ENCODE data around the gene CAPN14.

The CAPN14 gene

DNA sequence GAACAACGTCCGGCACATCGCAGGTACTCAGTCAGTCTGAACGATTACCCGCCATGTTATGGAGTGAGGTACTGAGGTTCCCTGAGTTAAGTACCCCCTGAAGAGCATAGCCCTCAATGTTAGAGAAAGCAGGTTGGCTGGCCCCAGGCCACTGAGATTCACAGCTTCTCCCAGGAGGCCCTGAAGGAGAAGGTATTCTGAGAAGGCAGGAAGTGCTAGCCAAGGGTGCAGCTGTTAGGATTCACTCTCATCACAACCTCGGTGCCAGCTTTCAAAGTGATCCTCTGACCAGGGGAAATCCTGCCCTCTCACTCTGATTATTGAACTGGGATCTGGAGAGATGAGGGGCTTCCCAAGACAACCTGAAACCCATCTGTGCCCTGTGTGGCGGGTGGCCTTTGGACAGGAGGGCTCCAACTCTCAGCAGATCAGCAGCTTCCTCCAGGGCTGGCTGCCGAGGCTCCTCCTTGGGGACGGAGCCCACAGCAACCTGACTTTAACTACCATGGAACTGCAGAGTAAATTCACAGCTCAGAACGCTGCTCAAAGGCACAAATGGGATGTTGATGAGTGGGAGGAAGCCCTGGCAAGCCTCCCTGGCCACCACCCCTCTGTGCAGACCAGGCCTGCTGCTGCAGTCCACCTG is 24.4 kb upstream of the CAPN14 start:
- in situ Hi-C loops (cut with MboI; ENCODE audit: low sequenced_read_pairs), result no loop called here

GRCh38 chr2:31240381-31241365 is 23.4 kb upstream of the CAPN14 start:
- in situ Hi-C loops (cut with MboI; ENCODE audit: low sequenced_read_pairs), result no loop called here

DNA sequence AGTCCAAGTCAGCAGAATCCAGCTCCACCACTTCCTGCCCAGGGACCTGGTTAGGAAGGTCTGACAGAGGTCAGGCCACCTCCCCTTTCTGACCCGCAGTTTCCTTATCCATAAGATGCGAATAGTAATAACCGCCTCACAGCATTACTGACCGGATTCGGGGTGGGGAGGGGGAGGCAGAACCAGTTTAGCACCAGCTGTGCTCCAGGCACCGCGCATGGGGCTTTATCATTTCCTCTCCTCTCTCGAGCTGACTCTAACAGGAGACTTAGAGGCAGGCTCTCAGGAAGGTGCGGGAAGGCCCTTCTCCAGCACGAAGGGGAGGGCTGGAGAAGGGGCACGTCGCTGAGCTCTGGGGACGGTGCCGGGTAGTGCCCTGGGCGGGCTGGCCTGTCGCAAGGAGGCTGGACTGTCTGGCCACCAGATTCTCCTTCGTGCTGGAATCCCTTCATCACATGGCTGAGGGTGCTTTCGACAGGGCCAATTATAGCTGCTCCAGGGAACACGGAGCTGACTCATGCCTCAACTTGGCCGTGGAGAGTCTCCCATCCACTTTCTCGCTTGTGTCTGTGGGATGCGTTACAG is 22.4 kb upstream of the CAPN14 start:
- in situ Hi-C loops (cut with MboI; ENCODE audit: low sequenced_read_pairs), result no loop called here

DNA sequence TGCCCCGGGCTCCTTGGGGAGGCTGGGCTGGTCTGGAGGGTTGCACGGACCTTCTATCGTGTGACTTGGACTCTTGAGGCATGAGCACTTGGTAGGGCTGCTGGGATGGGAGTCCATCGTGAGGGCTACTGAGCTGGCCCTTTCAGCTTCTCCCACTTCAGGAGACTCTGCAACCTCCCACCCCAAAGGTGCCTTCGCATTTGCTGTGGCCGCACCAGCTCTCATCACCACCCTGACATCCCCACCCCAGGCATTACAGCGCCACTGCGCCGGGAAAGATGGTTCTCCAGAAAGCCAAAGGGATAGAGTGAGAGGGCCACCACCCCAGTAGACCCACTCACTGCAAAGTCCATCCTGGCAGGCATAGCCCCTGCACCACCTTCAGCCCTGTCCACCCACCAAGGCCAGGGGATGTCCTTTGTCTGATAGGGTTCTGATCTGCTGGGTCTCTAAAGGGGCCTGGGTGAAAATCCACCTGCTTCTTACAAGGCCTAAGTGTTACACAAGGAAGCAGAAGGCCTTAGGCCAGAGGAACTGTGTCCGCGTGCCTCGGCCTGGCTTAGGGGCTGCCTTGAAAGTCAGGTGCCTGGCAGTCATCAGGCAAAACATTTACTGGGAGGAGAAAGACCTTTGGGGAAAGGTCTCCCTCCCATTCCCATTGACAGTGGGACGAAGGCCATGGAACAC is 21.7 kb upstream of the CAPN14 start:
- in situ Hi-C loops (cut with MboI; ENCODE audit: low sequenced_read_pairs), result no loop called here

GRCh38 chr2:31238126-31238905 is 21.0 kb upstream of the CAPN14 start:
- in situ Hi-C loops (cut with MboI; ENCODE audit: low sequenced_read_pairs), result no loop called here

DNA sequence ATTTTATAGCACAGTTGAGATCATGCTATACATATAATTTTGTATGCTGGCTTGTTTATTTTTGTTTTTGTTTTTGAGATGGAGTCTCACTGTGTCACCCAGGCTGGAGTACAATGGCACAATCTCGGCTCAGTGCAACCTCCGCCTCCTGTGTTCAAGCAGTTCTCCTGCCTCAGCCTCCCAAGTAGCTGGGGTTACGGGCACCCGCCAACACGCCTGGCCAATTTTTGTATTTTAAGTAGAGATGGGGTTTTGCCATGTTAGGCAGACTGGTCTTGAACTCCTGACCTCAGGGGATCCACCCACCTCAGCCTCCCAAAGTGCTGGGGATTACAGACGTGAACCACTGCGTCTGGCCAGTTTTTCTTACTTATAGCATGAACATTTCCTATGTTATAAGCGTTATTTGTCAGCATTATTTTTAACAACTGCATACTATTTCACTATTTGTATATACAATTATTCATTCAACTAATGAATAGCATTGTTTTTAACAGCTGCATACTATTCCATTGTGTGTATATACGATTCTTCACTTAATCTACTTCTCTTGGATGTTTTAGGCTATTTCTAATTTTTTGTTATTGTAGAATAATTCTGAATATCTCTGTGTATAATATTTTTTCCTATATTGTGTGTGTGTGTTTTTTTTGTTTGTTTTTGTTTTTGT is 20.2 kb upstream of the CAPN14 start:
- in situ Hi-C loops (cut with MboI; ENCODE audit: low sequenced_read_pairs), result no loop called here

- in situ Hi-C loops (cut with MboI; ENCODE audit: low sequenced_read_pairs), result no loop called here
These were observed 19.3 kb upstream of the CAPN14 start for GRCh38 chr2:31236433-31237205.

DNA sequence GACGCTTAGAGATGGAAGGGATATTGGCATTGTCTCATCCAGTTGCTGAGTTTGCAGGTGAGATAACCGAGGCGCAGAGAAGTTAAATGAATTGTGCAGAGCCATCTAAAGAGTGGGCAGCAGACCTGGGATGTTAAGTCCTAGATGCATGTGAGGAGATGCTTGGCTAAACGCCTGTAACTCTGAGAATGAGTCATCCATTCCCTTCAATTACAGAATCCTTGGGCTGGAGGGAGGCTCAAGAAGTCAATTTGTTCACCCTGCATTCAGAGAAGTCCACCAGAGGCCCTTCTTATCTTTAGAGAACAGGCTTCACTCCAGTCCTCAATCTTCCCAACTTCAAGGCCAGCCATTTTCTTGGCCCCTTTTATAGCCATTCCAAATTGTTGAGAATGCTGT is 18.2 kb upstream of the CAPN14 start:
- in situ Hi-C loops (cut with MboI; ENCODE audit: low sequenced_read_pairs), result no loop called here

DNA sequence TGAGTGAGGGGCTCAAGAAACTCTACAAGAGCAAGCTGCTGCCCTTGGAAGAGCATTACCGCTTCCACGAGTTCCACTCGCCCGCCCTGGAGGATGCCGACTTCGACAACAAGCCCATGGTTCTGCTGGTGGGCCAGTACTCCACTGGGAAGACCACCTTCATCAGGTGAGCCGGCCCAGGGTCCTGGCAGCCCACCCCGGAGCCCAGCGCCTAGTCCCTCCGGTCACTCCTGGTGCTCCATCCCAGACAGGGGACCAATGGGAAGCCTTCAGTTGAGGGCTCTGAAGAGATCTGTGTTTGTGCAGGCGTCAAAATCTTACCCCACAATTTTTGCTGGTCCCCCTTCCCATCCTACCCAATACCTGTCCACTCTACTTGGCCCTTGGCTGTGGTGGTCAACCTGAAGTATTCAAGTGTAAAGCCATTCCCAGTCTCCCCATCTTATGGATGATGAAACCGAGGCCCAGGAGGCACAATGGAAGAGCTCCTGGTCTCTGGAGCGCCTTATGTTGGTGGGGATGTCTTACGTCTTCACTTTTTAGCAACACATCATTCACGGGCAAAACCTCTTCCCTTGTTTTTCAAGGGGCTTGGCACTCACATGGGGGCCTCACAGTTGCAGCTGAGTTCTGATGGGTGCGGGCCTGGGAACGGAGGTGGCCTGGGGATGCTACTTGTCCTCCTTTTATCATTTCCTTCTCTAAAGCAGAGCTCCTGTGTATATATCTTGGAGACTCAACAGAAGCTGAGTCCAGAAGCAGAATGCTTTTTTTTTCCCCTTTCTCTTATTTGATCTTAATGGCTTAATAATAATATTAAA is 17.6 kb upstream of the CAPN14 start:
- in situ Hi-C loops (cut with MboI; ENCODE audit: low sequenced_read_pairs), result no loop called here

DNA sequence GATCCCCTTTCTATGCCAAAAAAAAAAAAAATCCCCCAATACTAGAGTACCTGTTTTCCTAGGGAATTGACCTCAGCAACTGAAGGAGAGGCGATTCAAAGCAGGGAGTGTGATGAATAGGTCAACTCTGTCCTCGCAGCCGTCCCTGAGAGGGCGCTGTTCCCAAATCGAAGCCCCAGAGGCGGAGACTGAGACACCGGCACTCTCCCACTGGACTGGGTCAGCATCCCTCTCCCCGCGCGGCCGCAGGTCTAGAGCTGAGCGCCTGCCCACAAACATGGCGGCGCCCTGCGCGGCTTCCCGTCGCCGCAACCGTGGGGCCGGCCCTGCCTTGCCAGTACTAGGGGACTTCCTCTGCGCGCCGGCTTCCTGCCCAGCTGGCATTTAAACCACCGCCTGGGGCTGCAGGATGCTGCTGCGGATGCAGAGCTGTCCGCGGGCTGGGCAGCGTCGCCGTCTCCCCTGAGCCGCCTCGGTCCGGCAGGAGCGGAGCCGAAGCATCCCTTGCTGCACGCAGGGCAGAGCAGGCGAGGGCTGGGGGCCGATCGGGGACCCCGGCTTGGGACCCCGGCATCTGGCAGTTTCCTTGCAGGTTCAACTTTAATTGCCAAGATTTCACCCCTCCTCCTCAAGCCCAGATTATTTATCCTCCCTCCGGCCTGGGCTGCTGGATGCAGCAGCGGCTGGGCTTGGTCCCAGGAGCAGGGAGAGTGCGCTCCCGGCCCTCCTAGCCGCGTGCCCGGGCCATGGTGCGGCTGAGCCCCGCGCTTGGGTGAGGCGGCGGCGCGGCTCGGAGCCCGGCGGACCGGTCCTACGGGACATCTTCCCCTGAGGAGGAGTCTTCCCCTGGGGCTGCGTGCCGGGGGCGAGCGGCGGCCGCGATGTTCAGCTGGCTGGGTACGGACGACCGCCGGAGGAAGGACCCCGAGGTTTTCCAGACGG is 16.7 kb upstream of the CAPN14 start, which contains the start of gene EHD3:
Gene EHD3 (plus strand): TSS at position 412 of the 942 bp plus-strand sequence. CDS start 470 bp downstream, at position 882.
- in situ Hi-C loops (cut with MboI; ENCODE audit: low sequenced_read_pairs), result no loop called here

- in situ Hi-C loops (cut with MboI; ENCODE audit: low sequenced_read_pairs), result no loop called here
These were observed 15.9 kb upstream of the CAPN14 start for GRCh38 chr2:31233231-31233630.

- in situ Hi-C loops (cut with MboI; ENCODE audit: low sequenced_read_pairs), result no loop called here
These were observed 15.3 kb upstream of the CAPN14 start for GRCh38 chr2:31232586-31232985.

DNA sequence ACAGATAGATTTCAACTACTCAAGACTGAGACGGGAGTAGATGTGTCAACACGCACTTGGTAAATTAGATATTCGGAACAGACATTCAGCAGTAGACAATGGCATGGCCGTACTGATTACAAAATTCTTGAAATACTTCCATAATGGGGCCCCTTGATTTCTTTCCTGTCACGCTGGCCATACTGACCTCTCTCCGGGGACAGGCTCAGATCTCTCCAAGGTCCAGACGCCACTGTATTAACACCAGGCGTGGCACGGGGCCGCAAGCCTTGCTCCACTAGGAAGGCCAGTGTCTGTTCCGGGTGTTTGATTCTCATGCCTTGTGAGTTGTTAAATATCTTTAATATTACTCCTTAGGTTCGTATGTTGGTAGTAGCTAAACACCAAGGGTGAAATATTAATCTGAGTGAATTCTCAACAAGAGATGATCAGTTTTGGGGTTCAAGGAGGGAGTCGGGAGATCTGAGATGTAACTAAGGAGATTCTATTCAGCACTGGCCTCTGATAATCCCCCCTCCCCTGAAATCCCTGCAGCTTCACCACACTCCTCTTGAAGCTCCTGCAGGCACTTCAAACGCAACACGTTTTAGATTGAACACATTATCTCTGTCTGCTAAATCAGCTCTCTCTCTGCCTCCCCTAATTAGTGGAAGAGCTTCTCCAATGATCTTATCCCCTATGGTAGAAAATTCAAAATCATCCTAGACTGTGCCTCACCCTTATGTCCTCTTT is 14.4 kb upstream of the CAPN14 start:
- in situ Hi-C loops (cut with MboI; ENCODE audit: low sequenced_read_pairs), result no loop called here

GRCh38 chr2:31230751-31231150 is 13.4 kb upstream of the CAPN14 start:
- in situ Hi-C loops (cut with MboI; ENCODE audit: low sequenced_read_pairs), result no loop called here

DNA sequence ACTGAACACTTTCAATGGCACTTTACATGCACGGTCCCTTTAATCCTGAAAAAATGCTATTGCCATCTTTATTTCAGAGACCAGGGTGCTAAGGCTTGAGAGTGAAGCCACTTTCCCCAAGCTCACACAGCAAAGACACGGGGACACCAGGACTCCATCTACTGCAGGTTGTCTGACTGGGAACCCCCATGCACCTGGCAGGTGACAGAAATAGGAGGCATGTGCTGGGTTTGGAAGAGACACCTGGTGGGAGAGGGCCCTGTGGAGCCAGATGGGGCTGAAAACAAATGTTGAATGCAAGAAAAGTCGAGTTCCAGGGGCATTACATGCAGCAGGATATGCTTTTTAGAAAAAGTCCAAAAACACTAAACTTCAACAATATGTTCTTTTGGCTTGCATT is 11.4 kb upstream of the CAPN14 start:
- in situ Hi-C loops (cut with MboI; ENCODE audit: low sequenced_read_pairs), result no loop called here

DNA sequence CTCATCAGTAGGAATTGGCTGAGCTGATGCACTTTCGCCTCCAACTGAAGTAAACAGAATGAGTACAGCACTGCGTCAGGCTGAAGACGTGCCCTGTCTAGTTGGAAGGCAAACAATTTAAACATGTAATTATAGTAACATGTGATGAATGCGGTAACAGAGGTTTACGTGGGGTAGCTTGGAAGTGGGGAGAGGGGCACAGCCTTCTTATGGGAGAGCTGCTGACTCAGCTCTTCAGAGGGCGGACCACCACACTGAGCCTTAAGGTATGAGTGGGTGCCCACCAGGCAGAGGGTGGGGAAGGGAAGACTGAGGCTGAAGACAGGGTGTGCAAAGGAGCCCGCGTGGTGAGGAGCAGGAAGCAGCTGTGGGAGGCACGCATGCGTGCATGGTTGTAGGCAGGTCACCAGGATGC is 10.4 kb upstream of the CAPN14 start:
- in situ Hi-C loops (cut with MboI; ENCODE audit: low sequenced_read_pairs), result no loop called here

Measured in HL-60/S4 treated with phorbol 12-myristate 13-acetate at 8.2 ng/mL for 4 days and 3 days (cell line).